Measurements from ENCODE around the gene RNASEH2A. TPM values are rescaled to one million over a fixed set of nuclear protein-coding genes. Genes with fewer than 3 reads are reported as not detected.

The RNASEH2A gene
- total and polyA plus RNA-seq, 4 donors: 1.6 to 7.2 (median 3.1) TPM

GRCh38 chr19:12769689-12770088 lies 36.7 kb upstream of the RNASEH2A start:
- H3K9me3 ChIP-seq (ENCODE audit: control insufficient read depth, low read length): no peaks in the 10 kb centered on the region
- 63 to 64% methylated on average over 37 of the region's 37 CpGs for WGBS, 2 donors
- H3K4me3 ChIP-seq (ENCODE audit: low read length in 2 of 2): no peak overlapping the region
- DNase-seq: no peak
- no peak for ATAC-seq (ENCODE audit: low FRiP score)
- no peaks in the 10 kb centered on the region for H3K27me3 ChIP-seq (ENCODE audit: control insufficient read depth in 1 of 2, insufficient read depth in 2 of 2, low read length in 1 of 2)
- no peak overlapping the region for H3K27ac ChIP-seq (ENCODE audit: low read depth in 1 of 2, low read length in 2 of 2)
- no peaks in the 10 kb centered on the region for H3K36me3 ChIP-seq (ENCODE audit: control insufficient read depth in 1 of 2, insufficient read depth in 2 of 2, low read length in 1 of 2)
- intact Hi-C loops (cut with DNase I): loop anchor here (5.0 kb wide), 2 partner anchors 38 to 78 kb away; partner anchors contain the start of gene RNASEH2A (in 1 of the 2)
- H3K4me1 ChIP-seq (ENCODE audit: control insufficient read depth in 1 of 2, insufficient read depth in 2 of 2, low read length in 2 of 2): no peaks in the 10 kb centered on the region

- Histone ChIP-seq H3K36me3 (ENCODE audit: control insufficient read depth in 1 of 2, insufficient read depth in 2 of 2, low read length in 1 of 2) (no peaks in the 10 kb centered on the region), H3K4me1 (ENCODE audit: control insufficient read depth in 1 of 2, insufficient read depth in 2 of 2, low read length in 2 of 2) (no peaks in the 10 kb centered on the region), H3K4me3 (ENCODE audit: low read length in 2 of 2) (no peak overlapping the region), H3K9me3 (ENCODE audit: control insufficient read depth, low read length) (no peaks in the 10 kb centered on the region), H3K27ac (ENCODE audit: low read depth in 1 of 2, low read length in 2 of 2) (no peak overlapping the region), H3K27me3 (ENCODE audit: control insufficient read depth in 1 of 2, insufficient read depth in 2 of 2, low read length in 1 of 2) (no peaks in the 10 kb centered on the region)
- intact Hi-C loops (cut with DNase I): loop anchor here (5.0 kb wide), 2 partner anchors 36 to 76 kb away; partner anchors contain the start of gene RNASEH2A (in 1 of the 2)
- ATAC-seq (ENCODE audit: low FRiP score) (no peak), DNase-seq (no peak)
- 94 to 95% methylated on average over 13 of the region's 13 CpGs for WGBS, 2 donors
Observed at GRCh38 chr19:12770922-12771321, 35.5 kb upstream of the RNASEH2A start.

GRCh38 chr19:12772323-12772722 lies 34.1 kb upstream of the RNASEH2A start:
- H3K4me3 ChIP-seq (ENCODE audit: low read length in 2 of 2): no peak overlapping the region
- intact Hi-C loops (cut with DNase I): loop anchor here (5.0 kb wide), 2 partner anchors 35 to 75 kb away; partner anchors contain the start of gene RNASEH2A (in 1 of the 2)
- ATAC-seq (ENCODE audit: low FRiP score): no peak
- H3K9me3 ChIP-seq (ENCODE audit: control insufficient read depth, low read length): no peaks in the 10 kb centered on the region
- DNase-seq: peak in 1 of 2 donors; percentile 78
- no peak overlapping the region for H3K27ac ChIP-seq (ENCODE audit: low read depth in 1 of 2, low read length in 2 of 2)
- 5 to 8% methylated on average over 4 of the region's 4 CpGs for WGBS, 2 donors
- H3K27me3 ChIP-seq (ENCODE audit: control insufficient read depth in 1 of 2, insufficient read depth in 2 of 2, low read length in 1 of 2): no peaks in the 10 kb centered on the region
- no peaks in the 10 kb centered on the region for H3K4me1 ChIP-seq (ENCODE audit: control insufficient read depth in 1 of 2, insufficient read depth in 2 of 2, low read length in 2 of 2)
- no peaks in the 10 kb centered on the region for H3K36me3 ChIP-seq (ENCODE audit: control insufficient read depth in 1 of 2, insufficient read depth in 2 of 2, low read length in 1 of 2)

GRCh38 chr19:12773571-12773970 lies 32.8 kb upstream of the RNASEH2A start:
- ATAC-seq (ENCODE audit: low FRiP score) (no peak), DNase-seq (no peak)
- Histone ChIP-seq H3K4me1 (ENCODE audit: control insufficient read depth in 1 of 2, insufficient read depth in 2 of 2, low read length in 2 of 2) (no peaks in the 10 kb centered on the region), H3K4me3 (ENCODE audit: low read length in 2 of 2) (no peak overlapping the region), H3K27me3 (ENCODE audit: control insufficient read depth in 1 of 2, insufficient read depth in 2 of 2, low read length in 1 of 2) (no peaks in the 10 kb centered on the region), H3K36me3 (ENCODE audit: control insufficient read depth in 1 of 2, insufficient read depth in 2 of 2, low read length in 1 of 2) (no peaks in the 10 kb centered on the region), H3K27ac (ENCODE audit: low read depth in 1 of 2, low read length in 2 of 2) (peak overlapping the region in 1 of 2 donors; percentile 20), H3K9me3 (ENCODE audit: control insufficient read depth, low read length) (no peaks in the 10 kb centered on the region)
- intact Hi-C loops (cut with DNase I): loop anchor here (1.0 to 5.0 kb wide), 3 partner anchors 23 to 74 kb away; partner anchors contain the start of gene RNASEH2A (in 1 of the 2)
- 27 to 28% methylated on average over 2 of the region's 2 CpGs for WGBS, 2 donors

GRCh38 chr19:12774588-12775555 lies 31.5 kb upstream of the RNASEH2A start, which contains the start of gene HOOK2:
HOOK2 (minus strand) TSS chr19:12775552; CDS start chr19:12775449, 103 bp downstream.
- peak in 1 of 2 donors; percentile 83 for DNase-seq
- intact Hi-C loops (cut with DNase I): loop anchor here (5.0 kb wide), 2 partner anchors 32 to 72 kb away; partner anchors contain the start of gene RNASEH2A (in 1 of the 2)
- 15% methylated on average over 58 of the region's 58 CpGs for WGBS, 2 donors

GRCh38 chr19:12777217-12778016 lies 29.0 kb upstream of the RNASEH2A start:
- ATAC-seq (ENCODE audit: low FRiP score): peak; percentile 85
- Histone ChIP-seq H3K4me3 (ENCODE audit: low read length in 2 of 2) (peak overlapping the region; percentile 19 to 55), H3K27me3 (ENCODE audit: control insufficient read depth in 1 of 2, insufficient read depth in 2 of 2, low read length in 1 of 2) (no peaks in the 10 kb centered on the region), H3K27ac (ENCODE audit: low read depth in 1 of 2, low read length in 2 of 2) (peak overlapping the region; percentile 83 to 84), H3K36me3 (ENCODE audit: control insufficient read depth in 1 of 2, insufficient read depth in 2 of 2, low read length in 1 of 2) (no peaks in the 10 kb centered on the region), H3K4me1 (ENCODE audit: control insufficient read depth in 1 of 2, insufficient read depth in 2 of 2, low read length in 2 of 2) (no peaks in the 10 kb centered on the region), H3K9me3 (ENCODE audit: control insufficient read depth, low read length) (no peaks in the 10 kb centered on the region)
- intact Hi-C loops (cut with DNase I): loop anchor here (1.0 kb wide), 2 partner anchors 17 to 18 kb away; no protein-coding TSS in a partner anchor
- peak; percentile 89 to 95 for DNase-seq
- 5 to 6% methylated on average over 43 of the region's 43 CpGs for WGBS, 2 donors

More at GRCh38 chr19:12774588-12775555, 31.5 kb upstream of the RNASEH2A start, which contains the start of gene HOOK2:
- ATAC-seq (ENCODE audit: low FRiP score): no peak
- Histone ChIP-seq H3K27me3 (ENCODE audit: control insufficient read depth in 1 of 2, insufficient read depth in 2 of 2, low read length in 1 of 2) (no peaks in the 10 kb centered on the region), H3K9me3 (ENCODE audit: control insufficient read depth, low read length) (no peaks in the 10 kb centered on the region), H3K4me1 (ENCODE audit: control insufficient read depth in 1 of 2, insufficient read depth in 2 of 2, low read length in 2 of 2) (no peaks in the 10 kb centered on the region), H3K36me3 (ENCODE audit: control insufficient read depth in 1 of 2, insufficient read depth in 2 of 2, low read length in 1 of 2) (no peaks in the 10 kb centered on the region), H3K27ac (ENCODE audit: low read depth in 1 of 2, low read length in 2 of 2) (peak within 1 kb of the TSS in 1 of 2 donors; percentile 76), H3K4me3 (ENCODE audit: low read length in 2 of 2) (peak within 1 kb of the TSS; percentile 32 to 52)

- Histone ChIP-seq H3K27ac (ENCODE audit: low read depth in 1 of 2, low read length in 2 of 2) (peak overlapping the region; percentile 83 to 84), H3K27me3 (ENCODE audit: control insufficient read depth in 1 of 2, insufficient read depth in 2 of 2, low read length in 1 of 2) (no peaks in the 10 kb centered on the region), H3K36me3 (ENCODE audit: control insufficient read depth in 1 of 2, insufficient read depth in 2 of 2, low read length in 1 of 2) (no peaks in the 10 kb centered on the region), H3K4me3 (ENCODE audit: low read length in 2 of 2) (peak overlapping the region; percentile 19 to 55), H3K9me3 (ENCODE audit: control insufficient read depth, low read length) (no peaks in the 10 kb centered on the region), H3K4me1 (ENCODE audit: control insufficient read depth in 1 of 2, insufficient read depth in 2 of 2, low read length in 2 of 2) (no peaks in the 10 kb centered on the region)
- intact Hi-C loops (cut with DNase I): loop anchor here in 1 of 2 donors (1.0 kb wide), 1 partner anchor 17 kb away; no protein-coding TSS in a partner anchor
- peak; percentile 48 for ATAC-seq (ENCODE audit: low FRiP score)
- peak; percentile 84 to 90 for DNase-seq
- 1% methylated on average over 40 to 44 of the region's 44 CpGs for WGBS, 2 donors
Observed at GRCh38 chr19:12778017-12778904, 28.1 kb upstream of the RNASEH2A start.

All from aorta (tissue), 5 donors.